ENCODE results near the gene C10orf67.

DNA sequence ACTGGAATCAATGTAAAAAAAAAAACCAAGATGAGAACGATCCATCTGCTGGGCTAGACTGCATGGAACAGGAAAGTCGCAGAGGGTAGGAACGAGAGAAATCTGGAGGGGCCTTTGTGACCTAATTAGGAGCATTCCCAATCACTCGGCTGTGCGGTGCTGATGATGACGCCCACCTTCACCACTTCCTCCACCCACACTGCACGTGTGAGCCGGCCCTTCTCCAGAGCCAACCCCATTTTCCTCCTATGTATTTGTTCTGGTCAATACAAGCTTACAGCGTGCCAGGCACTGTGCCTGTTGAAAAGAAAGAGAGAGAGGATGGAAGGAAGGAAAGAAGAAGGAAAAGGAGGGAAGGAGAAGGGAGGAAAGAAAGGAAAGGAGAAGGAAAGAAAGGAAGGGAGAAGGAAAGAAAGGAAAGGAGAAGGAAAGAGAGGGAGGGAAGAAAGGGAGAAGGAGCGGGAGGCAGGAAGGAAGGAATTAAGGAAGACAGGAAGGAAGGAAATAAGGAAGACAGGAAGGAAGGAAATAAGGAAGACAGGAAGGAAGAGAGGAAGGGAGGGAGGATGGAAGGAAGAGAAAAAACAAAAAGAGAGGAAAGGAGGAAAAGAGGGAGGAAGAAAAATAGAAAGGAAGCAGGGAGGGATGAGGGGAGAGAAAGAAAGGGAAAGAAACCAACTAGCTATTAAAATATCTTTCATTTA lies 188.0 kb downstream of the C10orf67 start:
- TF ChIP-seq, protein P1, sequence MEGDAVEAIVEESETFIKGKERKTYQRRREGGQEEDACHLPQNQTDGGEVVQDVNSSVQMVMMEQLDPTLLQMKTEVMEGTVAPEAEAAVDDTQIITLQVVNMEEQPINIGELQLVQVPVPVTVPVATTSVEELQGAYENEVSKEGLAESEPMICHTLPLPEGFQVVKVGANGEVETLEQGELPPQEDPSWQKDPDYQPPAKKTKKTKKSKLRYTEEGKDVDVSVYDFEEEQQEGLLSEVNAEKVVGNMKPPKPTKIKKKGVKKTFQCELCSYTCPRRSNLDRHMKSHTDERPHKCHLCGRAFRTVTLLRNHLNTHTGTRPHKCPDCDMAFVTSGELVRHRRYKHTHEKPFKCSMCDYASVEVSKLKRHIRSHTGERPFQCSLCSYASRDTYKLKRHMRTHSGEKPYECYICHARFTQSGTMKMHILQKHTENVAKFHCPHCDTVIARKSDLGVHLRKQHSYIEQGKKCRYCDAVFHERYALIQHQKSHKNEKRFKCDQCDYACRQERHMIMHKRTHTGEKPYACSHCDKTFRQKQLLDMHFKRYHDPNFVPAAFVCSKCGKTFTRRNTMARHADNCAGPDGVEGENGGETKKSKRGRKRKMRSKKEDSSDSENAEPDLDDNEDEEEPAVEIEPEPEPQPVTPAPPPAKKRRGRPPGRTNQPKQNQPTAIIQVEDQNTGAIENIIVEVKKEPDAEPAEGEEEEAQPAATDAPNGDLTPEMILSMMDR (IDR thresholded peaks at IDR 0.05; ENCODE audit: low read depth, low read length, poor library complexity, severe bottlenecking) = no peak
- TF ChIP-seq EZH2phosphoT487 (IDR thresholded peaks at IDR 0.05; ENCODE audit: borderline replicate concordance, low read length) = no peak
